ENCODE data around the gene SLC16A8. TPM values are rescaled to one million over a fixed set of nuclear protein-coding genes. Genes with fewer than 3 reads are reported as not detected.

SLC16A8 gene
- total RNA-seq, 1 donor: 0.18 TPM

DNA sequence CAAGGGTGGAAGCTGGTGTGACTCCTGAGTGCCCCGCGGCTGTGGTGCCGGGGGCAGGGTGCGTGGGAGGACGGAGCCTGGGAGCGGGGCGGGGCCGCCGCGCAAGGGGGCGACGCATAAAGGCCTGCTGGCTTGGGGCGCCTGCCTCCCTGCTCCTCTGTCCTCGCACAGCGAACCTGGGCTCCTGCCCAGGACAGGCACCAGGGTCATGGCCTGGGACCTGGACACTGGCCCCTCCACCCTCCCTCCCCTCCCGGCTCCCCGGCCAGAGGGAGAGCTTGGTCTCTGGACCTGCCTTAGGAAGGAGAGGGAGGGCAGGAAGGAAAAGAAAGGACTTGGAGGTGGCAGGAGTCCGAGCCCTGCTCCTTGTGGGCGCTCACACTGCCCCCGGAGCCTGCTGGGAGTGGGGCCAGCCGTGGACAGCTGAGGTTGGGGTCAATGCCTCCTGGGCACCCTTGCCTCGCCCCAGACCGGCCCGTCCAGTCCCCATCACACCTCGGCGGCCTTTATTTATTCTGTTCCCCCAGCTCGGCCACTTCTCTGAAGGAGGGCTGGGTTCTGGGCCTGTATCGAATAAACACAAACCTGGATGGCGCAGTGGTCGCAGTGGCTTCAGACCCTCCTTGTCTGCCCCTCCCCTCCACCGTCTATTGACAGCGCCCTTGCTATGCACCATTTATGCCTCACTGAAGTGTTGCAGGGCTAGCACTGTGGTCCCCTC, 8.7 kb downstream of the SLC16A8 start:
- no peak for DNase-seq (ENCODE audit: low read depth)
- no peak overlapping the region for H3K4me3 ChIP-seq (ENCODE audit: low read depth, low read length)
- TF ChIP-seq, protein P1, sequence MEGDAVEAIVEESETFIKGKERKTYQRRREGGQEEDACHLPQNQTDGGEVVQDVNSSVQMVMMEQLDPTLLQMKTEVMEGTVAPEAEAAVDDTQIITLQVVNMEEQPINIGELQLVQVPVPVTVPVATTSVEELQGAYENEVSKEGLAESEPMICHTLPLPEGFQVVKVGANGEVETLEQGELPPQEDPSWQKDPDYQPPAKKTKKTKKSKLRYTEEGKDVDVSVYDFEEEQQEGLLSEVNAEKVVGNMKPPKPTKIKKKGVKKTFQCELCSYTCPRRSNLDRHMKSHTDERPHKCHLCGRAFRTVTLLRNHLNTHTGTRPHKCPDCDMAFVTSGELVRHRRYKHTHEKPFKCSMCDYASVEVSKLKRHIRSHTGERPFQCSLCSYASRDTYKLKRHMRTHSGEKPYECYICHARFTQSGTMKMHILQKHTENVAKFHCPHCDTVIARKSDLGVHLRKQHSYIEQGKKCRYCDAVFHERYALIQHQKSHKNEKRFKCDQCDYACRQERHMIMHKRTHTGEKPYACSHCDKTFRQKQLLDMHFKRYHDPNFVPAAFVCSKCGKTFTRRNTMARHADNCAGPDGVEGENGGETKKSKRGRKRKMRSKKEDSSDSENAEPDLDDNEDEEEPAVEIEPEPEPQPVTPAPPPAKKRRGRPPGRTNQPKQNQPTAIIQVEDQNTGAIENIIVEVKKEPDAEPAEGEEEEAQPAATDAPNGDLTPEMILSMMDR (IDR thresholded peaks at IDR 0.05; ENCODE audit: insufficient read depth, low read length): no peak

DNA sequence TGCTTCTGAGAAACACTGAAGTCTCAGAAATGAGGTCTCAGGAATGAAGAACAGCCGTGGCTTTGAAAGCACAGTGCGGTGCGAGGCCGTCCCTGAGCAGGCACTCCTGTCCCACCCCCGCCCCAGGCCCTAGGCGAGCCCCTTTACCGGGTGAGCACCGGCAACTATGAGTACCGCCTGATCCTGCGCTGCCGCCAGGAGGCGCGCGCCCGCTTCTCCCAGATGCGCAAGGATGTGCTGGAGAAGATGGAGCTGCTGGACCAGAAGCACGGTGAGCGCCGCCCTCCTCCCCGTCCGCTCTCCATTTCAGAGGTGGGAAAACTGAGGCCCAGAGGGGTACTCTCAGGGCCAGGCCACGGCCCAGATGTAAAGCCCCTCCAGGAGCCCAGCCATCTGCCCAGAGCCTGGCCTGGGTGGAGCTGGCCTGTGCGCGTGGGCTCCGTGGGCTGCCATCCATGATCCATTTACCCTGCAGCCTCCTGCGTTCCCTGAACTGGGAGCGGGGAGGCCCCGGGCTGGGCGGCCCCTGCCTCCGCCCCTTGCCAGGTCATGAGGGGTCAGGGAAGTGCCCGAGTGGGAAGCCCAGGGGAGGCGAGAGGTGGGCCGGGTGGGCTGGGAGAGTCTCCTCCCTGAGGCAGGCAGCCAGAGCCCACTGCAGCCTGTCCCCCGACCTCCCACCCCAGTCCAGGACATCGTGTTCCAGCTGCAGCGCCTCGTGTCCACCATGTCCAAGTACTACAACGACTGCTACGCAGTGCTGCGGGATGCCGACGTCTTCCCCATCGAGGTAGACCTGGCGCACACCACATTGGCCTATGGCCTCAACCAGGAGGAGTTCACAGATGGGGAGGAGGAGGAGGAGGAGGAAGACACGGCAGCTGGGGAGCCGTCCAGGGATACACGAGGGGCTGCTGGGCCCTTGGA, 9.5 kb downstream of the SLC16A8 start:
- TF ChIP-seq, protein P1 (IDR thresholded peaks at IDR 0.05; ENCODE audit: insufficient read depth, low read length): peak; percentile 54
- H3K4me3 ChIP-seq (ENCODE audit: low read depth, low read length): no peak overlapping the region
- DNase-seq (ENCODE audit: low read depth): peak; percentile 29

DNA sequence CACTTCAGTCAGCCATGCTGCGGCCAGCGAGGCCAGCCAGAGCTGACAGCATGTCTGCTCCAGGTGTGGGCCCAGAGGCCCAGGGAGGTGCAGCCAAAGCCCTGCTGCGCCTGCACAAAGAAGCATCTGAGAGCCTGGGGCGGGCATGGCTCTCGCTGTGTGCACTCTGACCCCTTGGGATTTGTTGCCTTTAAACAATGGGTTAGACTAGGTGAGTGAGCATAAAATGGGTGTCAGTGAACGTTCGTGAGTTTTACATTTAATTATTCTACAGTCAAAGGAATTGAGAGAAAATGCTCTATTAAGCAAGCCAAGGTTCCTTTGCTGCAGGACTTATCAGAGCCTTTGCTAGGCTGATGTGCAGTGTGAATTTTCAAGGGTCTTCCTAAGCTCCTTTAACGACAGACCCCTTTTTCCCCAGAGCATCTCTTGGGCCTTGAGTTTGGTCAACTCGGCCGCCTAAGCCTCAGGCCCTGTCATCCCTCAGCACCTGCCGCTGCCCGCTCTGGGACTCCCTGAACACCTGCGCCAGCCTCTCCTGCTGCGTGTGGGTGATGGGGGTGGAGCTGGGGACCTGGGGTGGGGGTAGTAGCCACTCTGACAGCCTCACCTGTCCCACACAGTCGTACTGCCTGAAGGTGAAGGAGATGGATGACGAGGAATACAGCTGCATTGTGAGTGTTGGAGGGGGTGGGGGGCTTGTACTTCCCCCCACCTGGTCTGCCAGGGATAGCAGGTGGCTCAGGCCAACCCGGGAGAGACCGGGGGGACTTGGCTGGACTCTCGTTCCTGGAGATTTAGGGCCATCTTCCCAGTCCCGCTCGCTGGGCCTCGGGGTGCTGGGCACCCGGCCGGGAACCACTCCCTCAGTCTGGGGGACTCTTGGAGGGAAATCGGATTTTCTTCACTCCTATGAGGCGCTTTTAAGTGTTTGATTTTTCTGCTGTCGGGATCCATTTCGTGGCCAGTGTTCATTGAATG, 10.5 kb downstream of the SLC16A8 start:
- DNase-seq (ENCODE audit: low read depth): no peak
- TF ChIP-seq, protein P1 (IDR thresholded peaks at IDR 0.05; ENCODE audit: insufficient read depth, low read length): no peak

DNA sequence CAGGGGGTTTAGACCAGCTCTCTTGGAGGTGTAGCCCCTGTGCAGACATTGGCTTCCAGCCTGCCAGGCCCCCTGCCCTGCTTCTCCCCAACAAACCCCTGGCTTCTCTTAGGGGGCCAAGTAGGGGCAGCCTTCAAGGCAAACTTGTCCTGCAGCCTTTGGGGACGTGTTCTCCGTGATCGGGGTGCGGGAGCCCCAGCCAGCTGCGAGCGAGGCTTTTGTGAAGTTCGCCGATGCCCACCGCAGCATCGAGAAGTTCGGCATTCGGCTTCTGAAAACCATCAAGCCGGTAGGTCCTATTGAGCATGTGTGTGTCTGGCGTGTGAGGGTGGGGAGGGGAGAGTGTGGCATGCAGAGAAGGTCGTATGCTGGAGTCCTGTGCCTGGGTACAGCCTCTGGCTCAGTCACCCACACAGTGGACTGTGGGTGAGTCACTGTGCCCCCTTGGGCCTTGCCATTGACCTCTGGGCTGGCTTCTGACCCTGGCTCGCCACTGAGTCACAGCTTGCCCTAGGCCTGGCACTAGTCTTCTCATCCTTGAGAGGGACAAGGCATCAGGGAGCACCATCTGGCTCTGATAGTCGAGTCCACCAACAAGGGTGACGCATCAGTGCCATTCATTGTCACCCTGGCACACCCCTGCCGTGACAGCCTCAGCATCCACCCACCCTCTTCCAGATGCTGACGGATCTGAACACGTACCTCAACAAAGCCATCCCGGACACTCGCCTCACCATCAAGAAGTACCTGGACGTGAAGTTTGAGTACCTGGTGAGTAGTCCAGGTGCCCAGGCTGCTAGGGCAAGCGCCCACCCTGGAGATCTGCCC, 11.4 kb downstream of the SLC16A8 start:
- no peak overlapping the region for H3K4me3 ChIP-seq (ENCODE audit: low read depth, low read length)
- DNase-seq (ENCODE audit: low read depth): no peak
- TF ChIP-seq, protein P1 (IDR thresholded peaks at IDR 0.05; ENCODE audit: insufficient read depth, low read length): no peak

More for the DNA sequence above, 10.5 kb downstream of the SLC16A8 start:
- no peak overlapping the region for H3K4me3 ChIP-seq (ENCODE audit: low read depth, low read length)

DNA sequence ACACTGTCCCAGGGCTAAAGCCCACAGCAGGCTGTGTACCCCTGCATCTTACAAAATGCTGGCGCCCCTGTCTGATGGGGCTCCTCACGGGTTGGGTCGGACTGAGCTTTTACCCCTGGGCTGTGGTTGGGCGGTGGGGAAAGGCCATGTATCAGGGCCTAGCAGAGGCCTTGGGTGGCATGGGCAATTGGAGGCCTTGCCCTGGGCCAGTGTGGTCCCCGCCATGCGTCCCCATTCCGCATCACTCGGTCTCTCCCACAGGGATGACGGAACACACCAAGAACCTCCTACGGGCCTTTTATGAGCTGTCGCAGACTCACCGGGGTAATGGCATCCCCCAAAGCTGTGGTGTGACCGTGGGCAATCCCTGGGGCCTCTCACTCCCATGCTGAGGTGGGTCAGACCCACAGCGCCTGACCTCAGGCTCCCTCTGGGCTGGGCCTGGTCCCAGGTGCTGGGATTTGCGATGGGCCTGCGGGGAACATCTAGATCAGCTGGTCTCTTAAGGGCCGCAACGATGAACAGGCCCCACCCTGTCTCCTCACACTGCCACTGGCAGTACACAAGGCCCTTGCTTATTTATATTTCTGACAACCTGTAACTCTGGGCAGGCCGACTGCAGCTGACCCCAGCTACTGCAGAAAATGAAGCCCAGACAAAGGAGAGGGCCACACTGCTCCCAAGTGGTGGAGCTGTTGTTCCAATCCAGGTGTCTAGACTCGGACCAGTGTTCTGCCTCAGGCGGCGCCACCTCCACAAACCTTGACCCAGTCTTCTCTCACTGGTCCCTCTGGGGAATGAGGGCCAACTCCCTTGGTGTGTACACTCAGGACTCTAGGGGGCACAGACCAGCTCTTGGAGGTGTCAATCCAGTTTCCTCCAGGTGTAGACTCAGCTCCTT, 12.3 kb downstream of the SLC16A8 start:
- DNase-seq (ENCODE audit: low read depth): no peak
- H3K4me3 ChIP-seq (ENCODE audit: low read depth, low read length): no peak overlapping the region
- TF ChIP-seq, protein P1 (IDR thresholded peaks at IDR 0.05; ENCODE audit: insufficient read depth, low read length): no peak

Measured in fibroblast of the aortic adventitia (primary cell).